ENCODE measurements around the gene FAM25G.
"Not testable (repeated sequence)": the region's sequence is repeated elsewhere in the genome, so short reads cannot be mapped to it uniquely, and the experiment has no call there.

GRCh38 chr10:47494226-47494625 is 2.7 kb upstream of the FAM25G start:
- not testable (repeated sequence) for TF ChIP-seq POLR2AphosphoS5 (IDR thresholded peaks at IDR 0.05; ENCODE audit: low read depth, low read length); TCF7L2 (IDR thresholded peaks at IDR 0.05; ENCODE audit: low read depth, low read length); CTCF (IDR thresholded peaks at IDR 0.05); REST (IDR thresholded peaks at IDR 0.05; ENCODE audit: insufficient read depth in 1 of 2, low read depth in 2 of 2, low read length in 1 of 2); SIN3A (IDR thresholded peaks at IDR 0.05; ENCODE audit: borderline replicate concordance, insufficient read depth, low read depth, low read length)
